ENCODE results near the gene ROM1.

GRCh38 chr11:62608776-62609175, 4.3 kb upstream of the ROM1 start:
- TF ChIP-seq CTCF (IDR thresholded peaks at IDR 0.05) (no peak), POLR2A (IDR thresholded peaks at IDR 0.05) (no peak), POLR2AphosphoS5 (IDR thresholded peaks at IDR 0.05) (no peak)

Data from breast epithelium (tissue), 3 donors.